ENCODE results near the gene DHX34.

DNA sequence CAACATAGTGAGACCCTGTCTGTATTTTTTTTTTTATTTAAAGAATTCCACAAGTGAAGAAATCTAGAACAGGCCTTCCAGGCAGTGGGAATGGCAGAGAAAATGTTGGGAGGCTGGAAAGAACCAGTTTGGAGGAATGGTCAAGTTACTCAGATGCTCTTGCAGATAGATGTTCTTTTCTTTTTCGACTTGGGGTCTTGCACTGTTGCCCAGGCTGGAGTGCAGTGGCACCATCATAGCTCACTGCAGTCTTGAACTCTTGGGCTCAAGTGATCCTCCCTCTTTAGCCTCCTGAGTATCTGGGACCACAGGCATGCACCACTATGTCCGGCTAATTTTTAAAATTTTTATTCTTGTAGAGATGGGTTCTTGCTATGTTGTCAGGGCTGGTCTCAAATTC is 38.8 kb upstream of the DHX34 start:
- no peak for TF ChIP-seq POLR2A (IDR thresholded peaks at IDR 0.05)
- TF ChIP-seq, protein P1, sequence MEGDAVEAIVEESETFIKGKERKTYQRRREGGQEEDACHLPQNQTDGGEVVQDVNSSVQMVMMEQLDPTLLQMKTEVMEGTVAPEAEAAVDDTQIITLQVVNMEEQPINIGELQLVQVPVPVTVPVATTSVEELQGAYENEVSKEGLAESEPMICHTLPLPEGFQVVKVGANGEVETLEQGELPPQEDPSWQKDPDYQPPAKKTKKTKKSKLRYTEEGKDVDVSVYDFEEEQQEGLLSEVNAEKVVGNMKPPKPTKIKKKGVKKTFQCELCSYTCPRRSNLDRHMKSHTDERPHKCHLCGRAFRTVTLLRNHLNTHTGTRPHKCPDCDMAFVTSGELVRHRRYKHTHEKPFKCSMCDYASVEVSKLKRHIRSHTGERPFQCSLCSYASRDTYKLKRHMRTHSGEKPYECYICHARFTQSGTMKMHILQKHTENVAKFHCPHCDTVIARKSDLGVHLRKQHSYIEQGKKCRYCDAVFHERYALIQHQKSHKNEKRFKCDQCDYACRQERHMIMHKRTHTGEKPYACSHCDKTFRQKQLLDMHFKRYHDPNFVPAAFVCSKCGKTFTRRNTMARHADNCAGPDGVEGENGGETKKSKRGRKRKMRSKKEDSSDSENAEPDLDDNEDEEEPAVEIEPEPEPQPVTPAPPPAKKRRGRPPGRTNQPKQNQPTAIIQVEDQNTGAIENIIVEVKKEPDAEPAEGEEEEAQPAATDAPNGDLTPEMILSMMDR (IDR thresholded peaks at IDR 0.05): no peak

Measured in heart left ventricle (tissue), 13 donors.